ENCODE results near the gene ABR.

DNA sequence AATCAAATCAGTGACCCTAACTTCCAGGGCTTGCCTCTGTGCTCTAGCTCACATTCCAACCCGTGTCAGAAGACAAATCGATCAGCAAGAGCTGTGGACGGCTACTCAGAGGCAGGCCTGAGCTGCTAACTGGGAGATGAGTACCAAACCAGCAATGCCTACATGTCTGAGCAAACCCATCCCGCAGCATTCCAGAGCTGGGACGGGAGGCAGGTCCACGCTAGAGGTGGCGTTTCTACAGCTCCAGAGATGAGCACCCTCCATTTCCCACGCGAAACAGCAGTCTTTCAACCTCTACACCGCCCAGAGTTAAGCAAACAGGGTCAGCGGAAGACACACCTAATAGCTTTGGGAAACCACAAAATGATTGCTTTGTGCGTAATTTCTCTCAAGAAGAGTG is 206.7 kb downstream of the ABR start:
- TF ChIP-seq, protein P1, sequence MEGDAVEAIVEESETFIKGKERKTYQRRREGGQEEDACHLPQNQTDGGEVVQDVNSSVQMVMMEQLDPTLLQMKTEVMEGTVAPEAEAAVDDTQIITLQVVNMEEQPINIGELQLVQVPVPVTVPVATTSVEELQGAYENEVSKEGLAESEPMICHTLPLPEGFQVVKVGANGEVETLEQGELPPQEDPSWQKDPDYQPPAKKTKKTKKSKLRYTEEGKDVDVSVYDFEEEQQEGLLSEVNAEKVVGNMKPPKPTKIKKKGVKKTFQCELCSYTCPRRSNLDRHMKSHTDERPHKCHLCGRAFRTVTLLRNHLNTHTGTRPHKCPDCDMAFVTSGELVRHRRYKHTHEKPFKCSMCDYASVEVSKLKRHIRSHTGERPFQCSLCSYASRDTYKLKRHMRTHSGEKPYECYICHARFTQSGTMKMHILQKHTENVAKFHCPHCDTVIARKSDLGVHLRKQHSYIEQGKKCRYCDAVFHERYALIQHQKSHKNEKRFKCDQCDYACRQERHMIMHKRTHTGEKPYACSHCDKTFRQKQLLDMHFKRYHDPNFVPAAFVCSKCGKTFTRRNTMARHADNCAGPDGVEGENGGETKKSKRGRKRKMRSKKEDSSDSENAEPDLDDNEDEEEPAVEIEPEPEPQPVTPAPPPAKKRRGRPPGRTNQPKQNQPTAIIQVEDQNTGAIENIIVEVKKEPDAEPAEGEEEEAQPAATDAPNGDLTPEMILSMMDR (IDR thresholded peaks at IDR 0.05): no peak
- TF ChIP-seq POLR2A (IDR thresholded peaks at IDR 0.05): no peak
